HepG2 (cell line): Measurements from ENCODE around the gene LRRC8E. TPM values are rescaled to one million over a fixed set of nuclear protein-coding genes. Genes with fewer than 3 reads are reported as not detected.
A peak's percentile ranks its signal among the peaks of the same experiment; 100 is the strongest.

Experiments used
- ASH2L ChIP-seq: fragments of 300-600, 200-600 bp; sonication (generic); IDR thresholded peaks from 2 replicates; pipeline ENCODE4 v1.7.0; 2017; ENCODE audit warnings: low read depth, mild to moderate bottlenecking, moderate library complexity, mixed read lengths, low read length; ENCODE audit not compliant: insufficient read length
- HNF1A ChIP-seq, 2 experiments: sonication (generic) in 1 of 2; formaldehyde crosslinking in 1 of 2; IDR thresholded peaks; 2 replicates each; pipeline versions ENCODE4 v1.4.0 to v1.6.1; 2016 to 2020; ENCODE audit warnings: borderline replicate concordance in 1 of 2, low read depth in 1 of 2, mild to moderate bottlenecking in 1 of 2, missing genetic modification reagents in 1 of 2
- HNF4G ChIP-seq, 2 experiments: sonication (generic) in 1 of 2; formaldehyde crosslinking in 1 of 2; IDR thresholded peaks; 2 replicates each; pipeline versions ENCODE4 v1.4.0 to v1.6.1; 2011 to 2020; ENCODE audit warnings: borderline replicate concordance in 2 of 2, low read depth in 2 of 2, mild to moderate bottlenecking in 2 of 2, low read length in 1 of 2, missing genetic modification reagents in 1 of 2, moderate library complexity in 1 of 2
- IRX3 ChIP-seq: sonication (generic); formaldehyde crosslinking; IDR thresholded peaks from 2 replicates; pipeline ENCODE4 v1.8.1; 2023; ENCODE audit warnings: mild to moderate bottlenecking, low read depth, missing genetic modification reagents, borderline replicate concordance
- NFE2L1 ChIP-seq: sonication (generic); formaldehyde crosslinking; IDR thresholded peaks from 2 replicates; pipeline ENCODE4 v1.4.0; 2020; ENCODE audit warnings: missing genetic modification reagents, mild to moderate bottlenecking, borderline replicate concordance
- PAF1 ChIP-seq: IDR thresholded peaks from 2 replicates; pipeline ENCODE4 v1.6.1; 2016; ENCODE audit warnings: missing genetic modification reagents, missing compliant biosample characterization
- PITX1 ChIP-seq: sonication (generic); formaldehyde crosslinking; IDR thresholded peaks from 2 replicates; pipeline ENCODE4 v1.5.1; 2020; ENCODE audit warnings: mild to moderate bottlenecking, missing genetic modification reagents
- SP2 ChIP-seq: sonication (generic); formaldehyde crosslinking; IDR thresholded peaks from 2 replicates; pipeline ENCODE4 v1.5.1; 2020; ENCODE audit warnings: mild to moderate bottlenecking, missing genetic modification reagents
- ZNF264 ChIP-seq: sonication (generic); formaldehyde crosslinking; IDR thresholded peaks from 2 replicates; pipeline ENCODE4 v1.4.0; 2020; ENCODE audit warnings: missing genetic modification reagents
- ZNF609 ChIP-seq: sonication (generic); formaldehyde crosslinking; IDR thresholded peaks from 2 replicates; pipeline ENCODE4 v1.4.0; 2020; ENCODE audit warnings: mild to moderate bottlenecking, missing genetic modification reagents, borderline replicate concordance
- polyA plus RNA-seq, 8 experiments: library from polyadenylated mRNA; depleted of rRNA in 3 of 8; stranded (reverse) in 7 of 8; unstranded in 1 of 8; fragments of >200 nt; fragmentation: Illumina TruSeq in 4 of 8; extraction: Trizol in 4 of 8; gene quantifications; 2 replicates each; pipeline versions ENCODE4 v1.2.1 to v1.2.3, GENCODE V29; 2011 to 2016; ENCODE audit warnings: low read depth in 4 of 8, missing spikeins in 1 of 8, mixed read lengths in 1 of 8; ENCODE audit not compliant: insufficient read depth in 1 of 8
- total RNA-seq, 5 experiments: library from RNA; depleted of rRNA; stranded (reverse); fragments of >200 nt; fragmentation: Illumina TruSeq; extraction: Trizol; gene quantifications; 2 replicates each; pipeline ENCODE4 v1.2.3, GENCODE V29; 2016; ENCODE audit warnings: low read depth in 1 of 5
- TF ChIP-seq, protein P1 (sequence below): sonication (generic); formaldehyde crosslinking; IDR thresholded peaks from 2 replicates; pipeline ENCODE4 v1.4.0; 2020; ENCODE audit warnings: missing genetic modification reagents, borderline replicate concordance
- TF ChIP-seq, protein P2 (sequence below): sonication (generic); formaldehyde crosslinking; IDR thresholded peaks from 2 replicates; pipeline ENCODE4 v1.4.0; 2020; ENCODE audit warnings: missing genetic modification reagents

LRRC8E gene
- total and polyA plus RNA-seq, 2 of the 13 experiments (the other 11 are each of a cell fraction or from before 2014, with no cell fraction given), result 8.0 to 10.3 TPM

- TF ChIP-seq HNF1A (IDR thresholded peaks at IDR 0.05; ENCODE audit: low read depth) (no peak), HNF1A (CRISPR knock-in tag; IDR thresholded peaks at IDR 0.05; ENCODE audit: borderline replicate concordance) (peak; percentile 39; the same call in 1 of the 2 replicates), PITX1 (CRISPR knock-in tag) (no peak), ZNF264 (CRISPR knock-in tag) (0 out of 2 replicates have a peak, but pooled peaks have one; percentile 19), SP2 (0 out of 2 replicates have a peak, but pooled peaks have one; percentile 31), HNF4G (IDR thresholded peaks at IDR 0.05; ENCODE audit: borderline replicate concordance, low read depth, low read length) (peak; percentile 90), HNF4G (CRISPR knock-in tag; IDR thresholded peaks at IDR 0.05; ENCODE audit: borderline replicate concordance, low read depth) (peak; percentile 35; the same call in 1 of the 2 replicates), NFE2L1 (CRISPR knock-in tag) (no peak), IRX3 (CRISPR knock-in tag) (no peak), ZNF609 (CRISPR knock-in tag) (peak; percentile 76; the same call in 1 of the 2 replicates), PAF1 (no peak), ASH2L (no peak)
- TF ChIP-seq, protein P1, sequence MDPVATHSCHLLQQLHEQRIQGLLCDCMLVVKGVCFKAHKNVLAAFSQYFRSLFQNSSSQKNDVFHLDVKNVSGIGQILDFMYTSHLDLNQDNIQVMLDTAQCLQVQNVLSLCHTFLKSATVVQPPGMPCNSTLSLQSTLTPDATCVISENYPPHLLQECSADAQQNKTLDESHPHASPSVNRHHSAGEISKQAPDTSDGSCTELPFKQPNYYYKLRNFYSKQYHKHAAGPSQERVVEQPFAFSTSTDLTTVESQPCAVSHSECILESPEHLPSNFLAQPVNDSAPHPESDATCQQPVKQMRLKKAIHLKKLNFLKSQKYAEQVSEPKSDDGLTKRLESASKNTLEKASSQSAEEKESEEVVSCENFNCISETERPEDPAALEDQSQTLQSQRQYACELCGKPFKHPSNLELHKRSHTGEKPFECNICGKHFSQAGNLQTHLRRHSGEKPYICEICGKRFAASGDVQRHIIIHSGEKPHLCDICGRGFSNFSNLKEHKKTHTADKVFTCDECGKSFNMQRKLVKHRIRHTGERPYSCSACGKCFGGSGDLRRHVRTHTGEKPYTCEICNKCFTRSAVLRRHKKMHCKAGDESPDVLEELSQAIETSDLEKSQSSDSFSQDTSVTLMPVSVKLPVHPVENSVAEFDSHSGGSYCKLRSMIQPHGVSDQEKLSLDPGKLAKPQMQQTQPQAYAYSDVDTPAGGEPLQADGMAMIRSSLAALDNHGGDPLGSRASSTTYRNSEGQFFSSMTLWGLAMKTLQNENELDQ (CRISPR knock-in tag), result no peak
- TF ChIP-seq, protein P2, sequence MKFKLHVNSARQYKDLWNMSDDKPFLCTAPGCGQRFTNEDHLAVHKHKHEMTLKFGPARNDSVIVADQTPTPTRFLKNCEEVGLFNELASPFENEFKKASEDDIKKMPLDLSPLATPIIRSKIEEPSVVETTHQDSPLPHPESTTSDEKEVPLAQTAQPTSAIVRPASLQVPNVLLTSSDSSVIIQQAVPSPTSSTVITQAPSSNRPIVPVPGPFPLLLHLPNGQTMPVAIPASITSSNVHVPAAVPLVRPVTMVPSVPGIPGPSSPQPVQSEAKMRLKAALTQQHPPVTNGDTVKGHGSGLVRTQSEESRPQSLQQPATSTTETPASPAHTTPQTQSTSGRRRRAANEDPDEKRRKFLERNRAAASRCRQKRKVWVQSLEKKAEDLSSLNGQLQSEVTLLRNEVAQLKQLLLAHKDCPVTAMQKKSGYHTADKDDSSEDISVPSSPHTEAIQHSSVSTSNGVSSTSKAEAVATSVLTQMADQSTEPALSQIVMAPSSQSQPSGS (CRISPR knock-in tag), result peak; percentile 68
These were observed 30.5 kb downstream of the LRRC8E start (continued) for GRCh38 chr19:7918615-7919421.
